ENCODE data around the gene BAHCC1. TPM values are rescaled to one million over a fixed set of nuclear protein-coding genes. Genes with fewer than 3 reads are reported as not detected.
A peak's percentile ranks its signal among the peaks of the same experiment; 100 is the strongest.

BAHCC1 gene
- total RNA-seq, 2 donors from 2014 or later, result 5.8 to 12.7 TPM

DNA sequence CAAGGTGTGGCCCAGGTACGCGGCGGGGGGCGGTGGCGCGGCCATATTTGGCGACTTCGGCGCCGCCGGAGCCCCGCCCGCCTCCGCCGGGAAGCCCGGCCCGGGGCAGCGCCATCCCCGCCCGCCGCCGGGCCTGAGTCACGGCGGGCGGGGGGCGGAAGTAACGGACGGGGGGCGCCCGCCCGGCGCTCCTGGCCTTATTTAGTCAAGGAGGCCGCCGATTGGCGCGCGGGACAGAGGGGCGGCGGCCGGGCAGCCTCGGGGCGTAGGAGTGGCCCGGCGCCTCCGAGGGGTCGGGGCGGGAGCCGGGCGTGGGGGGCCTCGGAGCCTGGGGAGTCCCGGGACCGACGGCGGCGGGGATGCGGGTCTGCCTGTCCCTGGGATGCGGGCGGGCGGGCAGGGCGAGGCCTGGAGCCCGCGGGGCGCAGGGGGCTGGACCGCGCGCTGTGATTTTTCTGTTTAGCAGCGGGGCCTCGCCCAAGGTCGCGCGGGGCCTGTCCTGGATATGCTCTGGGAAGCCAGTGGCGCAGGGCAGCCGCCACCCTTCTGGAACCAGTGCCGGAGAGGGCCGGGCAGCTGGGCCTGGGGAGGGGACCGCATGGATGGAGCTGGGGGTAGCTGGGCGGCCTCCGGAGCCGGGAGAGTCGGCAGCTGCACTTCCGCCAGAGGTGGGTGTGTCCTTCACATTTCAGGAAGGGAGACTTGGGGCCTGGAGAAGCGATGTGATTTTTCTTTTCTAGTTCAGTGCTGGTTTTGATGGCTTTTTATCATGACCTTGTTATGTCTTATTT is 119.7 kb downstream of the BAHCC1 start:
- Histone ChIP-seq H3K4me1 (peaks cover 0 to 64% of the 10 kb centered on the region in 2 donors), H3K9me3 (no peaks in the 10 kb centered on the region), H3K27ac (peak overlapping the region; percentile 98 to 100), H3K36me3 (peaks cover 25% of the 10 kb centered on the region), H3K4me3 (peak overlapping the region; percentile 67 to 94), H3K27me3 (no peaks in the 10 kb centered on the region)
- TF ChIP-seq, protein P1, sequence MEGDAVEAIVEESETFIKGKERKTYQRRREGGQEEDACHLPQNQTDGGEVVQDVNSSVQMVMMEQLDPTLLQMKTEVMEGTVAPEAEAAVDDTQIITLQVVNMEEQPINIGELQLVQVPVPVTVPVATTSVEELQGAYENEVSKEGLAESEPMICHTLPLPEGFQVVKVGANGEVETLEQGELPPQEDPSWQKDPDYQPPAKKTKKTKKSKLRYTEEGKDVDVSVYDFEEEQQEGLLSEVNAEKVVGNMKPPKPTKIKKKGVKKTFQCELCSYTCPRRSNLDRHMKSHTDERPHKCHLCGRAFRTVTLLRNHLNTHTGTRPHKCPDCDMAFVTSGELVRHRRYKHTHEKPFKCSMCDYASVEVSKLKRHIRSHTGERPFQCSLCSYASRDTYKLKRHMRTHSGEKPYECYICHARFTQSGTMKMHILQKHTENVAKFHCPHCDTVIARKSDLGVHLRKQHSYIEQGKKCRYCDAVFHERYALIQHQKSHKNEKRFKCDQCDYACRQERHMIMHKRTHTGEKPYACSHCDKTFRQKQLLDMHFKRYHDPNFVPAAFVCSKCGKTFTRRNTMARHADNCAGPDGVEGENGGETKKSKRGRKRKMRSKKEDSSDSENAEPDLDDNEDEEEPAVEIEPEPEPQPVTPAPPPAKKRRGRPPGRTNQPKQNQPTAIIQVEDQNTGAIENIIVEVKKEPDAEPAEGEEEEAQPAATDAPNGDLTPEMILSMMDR (IDR thresholded peaks at IDR 0.05), result no peak
- peak; percentile 82 for DNase-seq (ENCODE audit: low spot score)

DNA sequence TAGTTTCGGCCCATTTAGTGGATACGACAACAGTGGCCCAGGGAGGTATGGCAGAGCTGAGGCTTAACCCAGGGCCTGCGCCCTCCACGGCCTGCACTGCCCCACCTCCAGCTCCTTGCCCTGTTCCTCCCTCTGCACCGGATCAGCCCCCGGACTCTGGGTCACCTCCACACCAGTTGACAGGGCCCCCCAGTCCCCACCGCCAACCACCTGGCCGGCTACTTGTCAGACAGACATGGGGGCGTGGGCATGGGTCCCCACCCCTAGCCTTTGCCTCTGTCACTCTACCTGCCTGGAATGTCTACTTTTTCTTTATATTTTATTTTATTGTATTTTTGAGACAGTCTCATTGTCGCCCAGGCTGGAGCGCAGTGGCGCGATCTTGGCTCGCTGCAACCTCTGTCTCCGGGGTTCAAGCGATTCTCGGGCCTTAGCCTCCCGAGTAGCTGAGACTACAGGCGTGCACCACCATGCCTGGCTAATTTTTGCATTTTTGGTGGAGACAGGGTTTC is 120.3 kb downstream of the BAHCC1 start:
- no peak for DNase-seq (ENCODE audit: low spot score)
- Histone ChIP-seq H3K4me3 (peak overlapping the region; percentile 67 to 94), H3K27ac (peak overlapping the region; percentile 98 to 100), H3K27me3 (no peaks in the 10 kb centered on the region), H3K4me1 (peaks cover 0 to 62% of the 10 kb centered on the region in 2 donors), H3K9me3 (no peaks in the 10 kb centered on the region), H3K36me3 (peaks cover 18% of the 10 kb centered on the region)
- TF ChIP-seq, protein P1 (IDR thresholded peaks at IDR 0.05), result no peak

Small RNA genes within 50 kb of the gene (microRNA-seq; reads per million reads assigned to microRNA genes)
- gene MIR3186 (ENCODE audit: borderline number of aligned reads in 2 of 2, borderline replicate concordance in 1 of 2) (0 reads per million in 2 donors), gene MIR4740 (ENCODE audit: borderline number of aligned reads in 2 of 2, borderline replicate concordance in 1 of 2) (0 to 0.71 reads per million in 2 donors)

Other genes with a start within 250 kb of the BAHCC1 start
- gene PVALEF, start 229.9 kb upstream of the BAHCC1 start, total RNA-seq, result not detected
- 1 to 10 TPM; 5.4 to 6.5 TPM for gene AATK, start 229.2 kb upstream of the BAHCC1 start, total RNA-seq
- gene CEP131, start 172.5 kb upstream of the BAHCC1 start, total RNA-seq, result 1 to 10 TPM; 5.5 to 6.2 TPM
- 10 to 100 TPM; 12.3 to 14.3 TPM for gene TEPSIN, start 156.4 kb upstream of the BAHCC1 start, total RNA-seq
- gene NDUFAF8, start 156.1 kb upstream of the BAHCC1 start, total RNA-seq, result 10 to 100 TPM; 53.1 to 53.5 TPM
- gene SLC38A10, start 100.2 kb upstream of the BAHCC1 start, total RNA-seq, result 10 to 100 TPM; 46.2 to 63.4 TPM
- 1,000 to 10,000 TPM; 1,076 to 1,610 TPM for gene ACTG1, start 117.3 kb downstream of the BAHCC1 start, total RNA-seq
- gene FSCN2, start 132.9 kb downstream of the BAHCC1 start, total RNA-seq, result under 1 TPM; 0.63 to 0.74 TPM
- 10 to 100 TPM; 12.8 to 13.7 TPM for gene FAAP100, start 156.9 kb downstream of the BAHCC1 start, total RNA-seq
- 10 to 100 TPM; 69.3 to 70.4 TPM for gene NPLOC4, start 241.7 kb downstream of the BAHCC1 start, total RNA-seq
- not detected for gene TSPAN10, start 241.7 kb downstream of the BAHCC1 start, total RNA-seq